ENCODE measurements around the gene LDB2. TPM values are rescaled to one million over a fixed set of nuclear protein-coding genes. Genes with fewer than 3 reads are reported as not detected.
"Not testable (repeated sequence)": the region's sequence is repeated elsewhere in the genome, so short reads cannot be mapped to it uniquely, and the experiment has no call there.

LDB2 gene
- total RNA-seq, 1 donor from 2014 or later, result 360 TPM

GRCh38 chr4:16659079-16659478 is 239.4 kb downstream of the LDB2 start:
- no peak for DNase-seq (ENCODE audit: low read depth in 2 of 2)

- no peak for DNase-seq (ENCODE audit: low read depth in 2 of 2)
Measured at GRCh38 chr4:16658183-16658582, 240.3 kb downstream of the LDB2 start.

GRCh38 chr4:16655111-16655510 is 243.3 kb downstream of the LDB2 start:
- DNase-seq (ENCODE audit: low read depth in 2 of 2), result no peak

GRCh38 chr4:16652732-16653305 is 245.6 kb downstream of the LDB2 start:
- DNase-seq (ENCODE audit: low read depth in 2 of 2), result no peak

- DNase-seq (ENCODE audit: low read depth in 2 of 2), result no peak
Measured at GRCh38 chr4:16646459-16646858, 252.0 kb downstream of the LDB2 start.

- DNase-seq (ENCODE audit: low read depth in 2 of 2), result no peak
Measured at GRCh38 chr4:16643893-16644292, 254.6 kb downstream of the LDB2 start.

- no peak for DNase-seq (ENCODE audit: low read depth in 2 of 2)
Measured at GRCh38 chr4:16642897-16643296, 255.5 kb downstream of the LDB2 start.

GRCh38 chr4:16641971-16642370 is 256.5 kb downstream of the LDB2 start:
- peak in 1 of 2 donors; percentile 3 for DNase-seq (ENCODE audit: low read depth in 2 of 2)

- DNase-seq (ENCODE audit: low read depth in 2 of 2), result peak in 1 of 2 donors; percentile 39
Measured at GRCh38 chr4:16636912-16637630, 261.4 kb downstream of the LDB2 start.

- DNase-seq (ENCODE audit: low read depth in 2 of 2), result no peak
Measured at GRCh38 chr4:16636304-16636703, 262.1 kb downstream of the LDB2 start.

GRCh38 chr4:16629274-16629673 is 269.2 kb downstream of the LDB2 start:
- not testable (repeated sequence) for DNase-seq (ENCODE audit: low read depth in 2 of 2)

- DNase-seq (ENCODE audit: low read depth in 2 of 2), result not testable (repeated sequence)
Measured at GRCh38 chr4:16628835-16629234, 269.6 kb downstream of the LDB2 start.

- DNase-seq (ENCODE audit: low read depth in 2 of 2), result peak; percentile 24 to 71
Measured at GRCh38 chr4:16627999-16628398, 270.4 kb downstream of the LDB2 start.

GRCh38 chr4:16626945-16627344 is 271.5 kb downstream of the LDB2 start:
- DNase-seq (ENCODE audit: low read depth in 2 of 2), result peak; percentile 64 to 91

- no peak for DNase-seq (ENCODE audit: low read depth in 2 of 2)
Measured at GRCh38 chr4:16622826-16623225, 275.6 kb downstream of the LDB2 start.

GRCh38 chr4:16617435-16617834 is 281.0 kb downstream of the LDB2 start:
- no peak for DNase-seq (ENCODE audit: low read depth in 2 of 2)

GRCh38 chr4:16617011-16617410 is 281.4 kb downstream of the LDB2 start:
- no peak for DNase-seq (ENCODE audit: low read depth in 2 of 2)

- DNase-seq (ENCODE audit: low read depth in 2 of 2), result no peak
Measured at GRCh38 chr4:16609170-16609758, 289.2 kb downstream of the LDB2 start.

GRCh38 chr4:16608611-16609125 is 289.8 kb downstream of the LDB2 start:
- no peak for DNase-seq (ENCODE audit: low read depth in 2 of 2)

GRCh38 chr4:16608123-16608522 is 290.3 kb downstream of the LDB2 start:
- peak in 1 of 2 donors; percentile 39 for DNase-seq (ENCODE audit: low read depth in 2 of 2)

- no peak for DNase-seq (ENCODE audit: low read depth in 2 of 2)
Measured at GRCh38 chr4:16607241-16608066, 291.0 kb downstream of the LDB2 start.

GRCh38 chr4:16606691-16607090 is 291.8 kb downstream of the LDB2 start:
- DNase-seq (ENCODE audit: low read depth in 2 of 2), result no peak
